ENCODE measurements around the gene RUFY4. TPM values are rescaled to one million over a fixed set of nuclear protein-coding genes. Genes with fewer than 3 reads are reported as not detected.
"Not testable (repeated sequence)": the region's sequence is repeated elsewhere in the genome, so short reads cannot be mapped to it uniquely, and the experiment has no call there.

The RUFY4 gene
- total RNA-seq, 1 donor from 2014 or later, result not detected

GRCh38 chr2:218089259-218089658 lies 20.2 kb downstream of the RUFY4 start:
- no peak for DNase-seq

- DNase-seq, result no peak
Observed at GRCh38 chr2:218091746-218092145, 22.7 kb downstream of the RUFY4 start.

DNA sequence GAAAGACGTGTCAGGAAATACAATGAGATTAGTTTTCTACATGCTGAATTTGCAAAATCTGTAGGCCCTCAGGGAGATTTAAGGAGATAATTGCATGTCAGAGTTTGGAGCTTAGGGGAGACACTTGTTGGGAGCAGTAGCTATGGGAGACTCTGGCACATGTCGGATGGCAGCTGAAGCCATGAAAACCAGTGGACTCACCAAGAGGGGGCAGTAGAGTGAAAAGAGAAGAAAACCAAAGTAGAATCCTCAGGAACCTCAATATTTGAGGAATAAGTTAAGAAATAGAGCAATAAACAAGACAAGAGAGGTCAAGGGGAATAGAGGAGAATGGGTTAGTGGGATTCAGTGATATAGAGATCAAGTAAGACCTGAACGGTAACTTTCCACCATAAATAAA lies 24.8 kb downstream of the RUFY4 start:
- no peak for DNase-seq

- DNase-seq, result no peak
Observed at GRCh38 chr2:218095853-218096252, 26.8 kb downstream of the RUFY4 start.

DNA sequence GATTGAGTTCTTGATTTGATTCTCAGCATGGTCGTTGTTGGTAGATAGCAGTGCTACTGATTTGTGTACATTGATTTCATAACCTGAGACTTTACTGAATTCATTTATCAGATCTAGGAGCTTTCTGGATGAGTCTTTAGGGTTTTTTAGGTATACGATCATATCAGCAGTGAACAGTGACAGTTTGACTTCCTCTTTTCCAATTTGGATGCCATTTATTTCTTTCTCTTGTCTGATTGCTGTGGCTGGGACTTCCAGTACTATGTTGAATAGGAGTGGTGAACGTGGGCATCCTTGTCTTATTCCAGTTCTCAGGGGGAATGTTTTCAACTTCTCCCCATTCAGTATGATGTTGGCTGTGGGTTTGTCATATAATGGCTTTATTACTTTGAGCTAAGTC lies 28.9 kb downstream of the RUFY4 start:
- DNase-seq, result no peak

GRCh38 chr2:218108834-218109233 lies 39.8 kb downstream of the RUFY4 start:
- DNase-seq, result not testable (repeated sequence)

DNA sequence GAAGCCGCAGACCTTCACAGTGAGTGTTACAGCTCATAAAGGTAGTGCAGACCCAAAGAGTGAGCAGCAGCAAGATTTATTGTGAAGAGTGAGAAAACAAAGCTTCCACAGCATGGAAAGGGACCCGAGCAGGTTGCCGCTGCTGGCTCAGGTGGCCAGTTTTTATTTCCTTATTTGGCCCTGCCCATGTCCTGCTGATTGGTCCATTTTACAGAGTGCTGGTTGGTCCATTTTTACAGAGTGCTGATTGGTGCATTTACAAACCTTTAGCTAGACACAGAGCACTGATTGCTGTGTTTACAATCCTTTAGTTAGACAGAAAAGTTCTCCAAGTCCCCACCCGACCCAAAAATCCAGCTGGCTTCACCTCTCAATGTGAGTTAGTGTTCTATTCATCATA lies 52.7 kb downstream of the RUFY4 start:
- DNase-seq, result not testable (repeated sequence)

- DNase-seq, result not testable (repeated sequence)
Observed at GRCh38 chr2:218122286-218122685, 53.2 kb downstream of the RUFY4 start.

DNA sequence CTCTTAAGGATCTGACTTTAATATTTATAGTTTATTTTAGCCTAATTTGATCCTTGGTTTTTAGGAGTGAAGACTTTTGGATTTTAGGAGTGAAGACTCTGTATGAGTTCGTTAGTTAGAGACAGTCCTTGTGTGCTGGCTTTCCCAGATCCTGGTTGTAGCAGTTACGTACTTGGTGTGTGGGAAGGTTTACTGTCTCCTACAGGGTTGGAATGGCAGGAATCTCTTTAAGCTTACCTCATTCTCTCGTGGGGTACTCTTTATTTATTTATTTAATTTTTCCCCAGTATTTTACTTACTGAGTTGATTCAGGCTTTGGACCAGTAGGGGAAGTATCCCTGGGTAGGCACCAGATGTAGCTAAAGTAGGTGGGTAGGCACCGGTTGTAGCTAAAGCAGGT lies 54.9 kb downstream of the RUFY4 start:
- DNase-seq, result no peak

DNA sequence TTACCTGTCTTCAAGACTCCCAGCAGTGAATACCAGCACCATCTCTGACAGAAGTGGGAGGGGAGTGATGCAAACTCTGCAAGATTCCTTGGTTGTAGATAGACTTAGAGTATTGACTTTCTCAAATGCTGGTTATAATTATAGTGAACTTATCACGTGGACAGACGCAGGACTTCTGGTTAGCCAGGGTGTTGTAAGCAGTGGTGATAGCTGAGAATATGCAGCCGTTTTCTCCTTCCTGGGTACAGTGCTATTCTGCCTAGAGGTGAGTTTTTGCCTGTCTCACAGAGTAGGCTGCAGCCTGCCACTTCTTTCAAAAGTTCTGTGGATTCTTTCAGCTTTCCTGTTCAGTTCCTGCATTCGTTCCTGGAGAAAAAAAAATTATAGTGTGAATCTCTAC lies 56.0 kb downstream of the RUFY4 start:
- DNase-seq, result no peak

DNA sequence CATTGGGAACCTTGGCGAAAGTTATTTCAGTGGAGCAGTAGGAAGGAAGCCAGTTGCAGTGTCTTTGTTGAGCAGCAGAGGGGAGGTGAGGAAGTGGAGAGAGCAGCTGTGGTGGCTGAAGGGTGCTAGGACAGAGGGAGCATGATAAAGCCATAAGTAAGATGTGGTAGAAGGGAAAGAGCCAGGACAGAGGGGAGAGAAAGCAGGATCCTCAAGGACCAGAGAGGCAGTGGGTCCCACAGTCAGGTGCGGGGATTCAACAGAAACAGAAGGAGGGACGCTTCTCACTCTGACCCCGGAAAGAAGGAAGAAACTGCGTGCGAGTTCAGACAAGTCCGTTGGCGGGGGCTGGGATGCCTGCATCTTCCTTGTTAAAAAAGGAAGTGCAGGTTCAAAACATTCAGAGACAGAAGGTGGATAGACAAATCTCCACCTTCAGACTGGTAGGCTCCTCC lies 56.6 kb downstream of the RUFY4 start, which contains the start of gene CXCR2:
Gene CXCR2 (plus strand): TSS at position 403 of the 455 bp plus-strand sequence. CDS start 8,774 bp downstream, outside the sequence.
- DNase-seq, result no peak

DNA sequence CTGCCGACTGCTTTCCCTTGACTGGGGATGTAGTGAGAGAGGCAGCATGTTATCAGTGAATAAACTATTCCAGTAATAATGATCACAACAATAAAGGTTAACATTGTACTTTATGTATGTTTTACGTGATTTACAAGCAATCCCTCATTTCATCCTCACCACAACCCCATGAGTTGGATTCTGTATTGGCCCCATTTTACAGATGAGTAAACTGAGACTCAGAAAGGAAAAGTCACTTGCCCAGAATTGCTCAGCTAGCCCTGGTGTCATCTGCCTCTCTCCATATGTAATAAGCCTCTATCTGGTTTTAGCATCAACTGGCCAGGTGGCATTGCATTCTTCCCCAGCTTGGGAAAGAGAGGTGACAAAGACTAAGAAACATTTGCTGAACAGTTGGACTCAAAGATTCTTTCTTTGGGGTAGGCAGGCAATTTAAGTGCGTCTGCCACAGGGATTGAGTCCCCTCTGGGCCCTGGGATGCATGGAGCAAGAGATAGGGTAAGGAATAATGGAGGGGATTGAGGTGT lies 58.9 kb downstream of the RUFY4 start:
- no peak for DNase-seq

DNA sequence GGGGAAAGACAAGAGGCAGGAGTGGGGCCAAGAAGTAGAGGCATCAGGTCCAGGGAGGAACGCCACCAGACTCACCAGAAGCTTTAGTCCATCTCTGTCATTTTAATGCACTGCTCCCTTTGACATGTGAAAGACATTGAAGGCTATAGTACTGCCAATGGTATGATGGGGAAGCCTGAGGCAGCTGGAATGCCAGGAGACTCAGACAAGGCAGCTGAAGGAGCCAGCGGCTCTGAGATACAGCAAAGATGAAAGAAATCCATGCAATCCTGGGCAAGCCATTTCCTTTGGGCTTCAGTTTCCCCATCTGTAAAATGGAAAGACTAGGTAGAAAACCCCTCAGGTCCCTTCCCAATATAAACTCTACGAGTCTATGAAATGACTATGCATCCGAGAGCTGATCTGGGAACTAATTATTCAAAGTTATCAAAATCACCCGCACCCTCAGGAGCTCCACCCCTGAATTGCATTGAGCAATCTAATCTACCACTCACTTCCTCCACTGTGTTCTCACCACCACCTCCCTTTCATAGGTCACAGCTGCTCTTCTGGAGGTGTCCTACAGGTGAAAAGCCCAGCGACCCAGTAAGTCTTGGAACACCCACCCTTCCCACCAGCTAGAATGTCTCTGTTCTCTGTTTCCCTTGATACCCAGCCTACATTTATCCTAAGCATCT lies 59.9 kb downstream of the RUFY4 start:
- no peak for DNase-seq

GRCh38 chr2:218129458-218130135 lies 60.5 kb downstream of the RUFY4 start:
- DNase-seq, result no peak

DNA sequence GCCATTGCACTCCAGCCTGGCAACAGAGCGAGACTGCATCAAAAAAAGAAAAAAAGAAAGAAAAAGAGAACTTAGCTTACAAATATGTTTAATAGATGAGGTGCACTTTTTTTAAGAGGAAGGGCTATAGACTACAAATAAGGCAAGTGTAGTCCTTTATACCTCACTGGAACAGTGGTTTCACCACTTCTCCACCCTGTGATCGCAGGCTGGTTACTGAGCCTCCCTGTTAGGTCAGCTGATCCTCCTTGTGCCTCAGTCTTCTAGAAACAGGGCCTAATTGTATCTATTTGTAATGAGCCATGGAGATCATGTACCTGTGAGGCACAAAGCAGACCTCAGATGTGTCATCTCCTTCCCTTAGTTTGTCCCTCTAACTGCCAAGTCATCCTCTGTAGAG lies 61.3 kb downstream of the RUFY4 start:
- no peak for DNase-seq

DNA sequence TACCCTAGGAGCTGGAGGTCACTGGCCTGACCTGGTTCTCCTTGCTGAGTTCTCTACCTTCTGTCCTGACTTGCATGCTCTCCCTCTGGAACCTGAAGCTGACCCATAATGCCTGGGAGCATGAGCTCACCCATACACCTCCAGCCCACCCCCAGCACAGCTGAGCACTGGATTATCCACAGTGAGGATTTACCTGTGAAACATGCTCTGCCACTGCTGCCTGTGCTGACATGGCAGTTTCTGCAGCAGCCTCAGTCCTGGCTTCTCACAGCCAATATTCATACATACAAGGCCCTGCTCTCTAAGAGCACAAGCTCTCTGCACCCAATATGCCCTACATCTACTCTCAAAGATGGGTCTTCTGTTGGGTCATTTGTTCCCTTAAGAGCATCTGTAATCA lies 61.8 kb downstream of the RUFY4 start:
- no peak for DNase-seq

- no peak for DNase-seq
Observed at GRCh38 chr2:218137514-218137913, 68.5 kb downstream of the RUFY4 start.

- no peak for DNase-seq
Observed at GRCh38 chr2:218138047-218138446, 69.0 kb downstream of the RUFY4 start.

Other genes with a start within 250 kb of the RUFY4 start
- 196 TPM for gene TNS1, start 66.3 kb upstream of the RUFY4 start, total RNA-seq
- gene CXCR2, start 56.8 kb downstream of the RUFY4 start, total RNA-seq, result 0.31 TPM
- gene CXCR1, start 97.7 kb downstream of the RUFY4 start, total RNA-seq, result 0.31 TPM
- gene ARPC2, start 147.9 kb downstream of the RUFY4 start, total RNA-seq, result 213 TPM
- 0.92 TPM for gene GPBAR1, start 191.8 kb downstream of the RUFY4 start, total RNA-seq
- gene AAMP, start 200.9 kb downstream of the RUFY4 start, total RNA-seq, result 203 TPM
- gene PNKD, start 201.3 kb downstream of the RUFY4 start, total RNA-seq, result 32.9 TPM
- 152 TPM for gene TMBIM1, start 223.2 kb downstream of the RUFY4 start, total RNA-seq